Activated naive CD8-positive, alpha-beta T cell treated with anti-CD3 and anti-CD28 coated beads, Interleukin-2, amount 50 U/mL, for 16 hours (primary cell): ENCODE measurements around the gene ATP9A.
"Not testable (repeated sequence)": the region's sequence is repeated elsewhere in the genome, so short reads cannot be mapped to it uniquely, and the experiment has no call there.

Source experiments
- DNase-seq: peaks from one replicate; pipeline ENCODE4 v3.0.0-alpha.2; 2020; ENCODE audit warnings: low read depth, low spot score

ATP9A gene

DNA sequence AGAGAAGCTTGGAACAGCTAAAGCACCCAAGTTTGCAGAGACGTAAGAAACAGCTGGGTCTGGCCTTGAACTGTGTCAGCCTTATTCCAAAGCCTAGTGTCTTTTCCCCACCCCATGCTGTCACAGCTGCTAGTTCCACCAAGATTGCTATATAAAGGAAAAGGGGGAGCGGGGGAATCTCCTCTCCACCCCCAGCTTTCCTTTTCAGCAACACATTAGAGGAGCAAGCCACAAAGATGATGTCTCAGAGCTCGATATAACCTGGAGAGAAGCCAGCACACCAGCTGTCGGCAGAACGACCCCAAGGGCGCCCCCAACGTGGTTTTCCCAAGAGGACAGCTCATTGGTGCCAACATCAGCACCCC lies 36.5 kb downstream of the ATP9A start:
- DNase-seq = no peak

DNA sequence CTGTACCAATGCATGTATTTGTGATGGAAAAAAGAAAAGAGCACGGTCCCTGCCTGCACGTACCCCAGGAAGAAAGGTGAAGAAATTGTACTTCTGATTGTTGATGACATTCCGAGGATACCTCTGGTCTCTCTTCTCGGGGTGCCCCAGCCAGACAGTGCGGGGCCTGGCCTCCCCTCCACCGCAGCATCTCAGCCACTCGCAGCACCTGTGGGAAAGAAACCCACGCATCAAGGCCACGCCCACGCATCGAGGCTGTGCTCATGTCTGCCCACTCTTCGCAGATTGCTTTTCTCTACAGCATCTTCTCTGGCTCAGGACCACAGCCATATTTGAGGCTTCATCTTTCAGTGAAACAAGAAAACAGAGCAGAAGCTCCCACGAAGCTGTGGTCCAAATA lies 38.4 kb downstream of the ATP9A start:
- no peak for DNase-seq

DNA sequence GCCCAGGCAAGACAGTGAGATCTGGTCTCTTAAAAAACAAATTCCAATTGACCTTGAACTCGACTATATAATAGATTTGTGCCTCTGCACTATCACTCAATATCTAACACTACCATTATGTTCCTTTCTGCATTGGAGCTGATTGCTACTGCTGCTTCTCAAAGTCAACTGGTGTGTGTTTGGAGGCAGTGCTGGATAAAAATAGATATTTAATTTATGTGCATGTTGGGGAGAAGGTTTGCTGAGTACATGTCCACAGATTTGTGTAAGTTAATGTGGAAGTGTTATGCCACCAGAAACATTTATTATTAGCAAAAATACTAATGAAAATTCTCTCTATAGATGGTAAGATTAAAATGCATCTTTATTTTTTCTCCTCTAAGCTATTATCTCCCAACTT lies 39.5 kb downstream of the ATP9A start:
- DNase-seq = no peak

DNA sequence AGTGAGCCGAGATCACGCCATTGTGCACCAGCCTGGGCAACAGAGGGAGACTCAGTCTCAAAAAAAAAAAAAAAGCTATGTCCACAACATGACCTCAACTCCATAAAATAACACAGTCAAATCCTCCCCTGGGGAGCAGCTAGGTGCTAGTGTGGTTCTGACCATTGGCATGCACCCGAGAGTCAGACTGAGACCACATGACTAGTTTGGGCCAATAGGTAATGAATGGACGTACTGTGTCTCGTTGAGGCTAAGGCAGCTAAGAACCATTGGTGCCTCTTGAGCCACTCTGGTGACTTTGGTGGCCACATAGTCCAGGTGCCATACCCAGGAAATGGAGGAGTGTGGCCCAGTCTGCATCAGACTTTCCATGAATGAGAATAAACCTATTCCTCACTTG lies 40.3 kb downstream of the ATP9A start:
- DNase-seq = no peak

DNA sequence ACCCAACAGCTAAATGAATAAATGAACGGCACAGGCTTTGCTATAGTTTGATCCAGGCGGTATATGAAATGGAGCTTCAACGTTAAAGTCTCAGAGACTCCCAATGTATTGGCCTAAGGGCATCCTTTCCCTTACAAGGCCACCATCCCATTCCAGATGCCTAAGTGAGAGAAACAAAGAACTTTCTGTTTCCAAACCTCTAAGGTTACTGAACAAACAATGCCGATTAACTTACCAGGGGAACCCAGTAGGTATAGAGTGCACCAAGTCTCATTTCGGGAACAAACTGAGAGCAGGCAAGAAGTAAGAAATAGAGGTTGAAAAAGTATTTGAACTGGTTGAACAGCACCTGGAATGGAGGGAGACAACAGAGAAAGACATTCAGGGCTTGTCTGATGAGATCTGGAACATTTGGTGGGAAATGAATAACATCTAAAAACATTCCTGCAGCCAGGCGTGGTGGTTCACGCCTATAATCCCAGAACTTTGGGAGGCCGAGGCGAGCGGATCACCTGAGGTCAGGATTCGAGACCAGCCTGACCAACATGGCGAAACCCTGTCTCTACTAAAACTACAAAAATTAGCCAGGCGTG lies 42.5 kb downstream of the ATP9A start:
- DNase-seq = no peak

DNA sequence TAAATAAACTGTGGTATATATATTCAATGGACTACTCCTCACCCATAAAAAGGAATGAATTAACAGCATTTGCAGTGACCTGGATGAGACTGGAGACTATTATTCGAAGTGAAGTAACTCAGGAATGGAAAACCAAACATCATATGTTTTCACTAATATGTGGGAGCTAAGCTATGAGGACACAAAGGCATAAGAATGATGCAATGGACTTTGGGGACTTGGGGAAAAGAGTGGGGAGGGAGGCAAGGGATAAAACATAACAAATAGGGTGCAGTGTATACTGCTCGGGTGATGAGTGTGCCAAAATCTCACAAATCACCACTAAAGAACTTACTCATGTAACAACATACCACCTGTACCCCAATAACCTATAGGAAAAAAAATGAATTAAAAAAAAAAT lies 45.2 kb downstream of the ATP9A start:
- DNase-seq = not testable (repeated sequence)

DNA sequence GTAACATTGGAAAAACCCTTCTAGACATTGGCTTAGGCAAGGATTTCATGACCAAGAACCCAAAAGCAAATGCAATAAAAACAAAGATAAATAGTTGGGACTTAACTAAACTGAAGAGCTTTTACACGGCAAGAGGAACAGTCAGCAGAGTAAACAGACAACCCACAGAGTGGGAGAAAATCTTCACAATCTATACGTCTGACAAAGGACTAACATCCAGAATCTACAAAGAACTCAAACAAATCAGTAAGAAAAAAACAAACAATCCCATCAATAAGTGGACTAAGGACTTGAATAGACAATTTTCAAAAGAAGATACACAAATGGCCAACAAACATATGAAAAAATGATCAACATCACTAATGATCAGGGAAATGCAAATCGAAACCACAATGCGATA lies 45.9 kb downstream of the ATP9A start:
- not testable (repeated sequence) for DNase-seq

DNA sequence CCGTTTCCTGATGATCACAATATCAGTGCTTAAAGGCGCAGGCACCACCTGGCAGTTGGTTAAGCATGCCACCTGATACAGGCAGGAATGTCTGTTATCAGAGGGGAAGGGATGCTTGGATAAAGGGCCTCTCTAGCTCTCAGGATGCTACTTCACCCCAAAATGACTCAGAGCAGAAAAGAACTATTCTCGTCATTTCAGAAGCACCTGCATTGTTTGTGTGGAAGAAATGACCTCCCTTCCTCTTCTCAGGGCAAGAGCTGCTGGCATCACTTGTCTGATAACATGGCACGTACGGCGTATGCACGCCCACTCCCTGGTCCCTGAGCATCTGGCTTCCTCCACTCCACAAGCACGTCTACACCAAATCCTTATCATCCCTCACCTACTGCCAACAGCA lies 47.3 kb downstream of the ATP9A start:
- no peak for DNase-seq

DNA sequence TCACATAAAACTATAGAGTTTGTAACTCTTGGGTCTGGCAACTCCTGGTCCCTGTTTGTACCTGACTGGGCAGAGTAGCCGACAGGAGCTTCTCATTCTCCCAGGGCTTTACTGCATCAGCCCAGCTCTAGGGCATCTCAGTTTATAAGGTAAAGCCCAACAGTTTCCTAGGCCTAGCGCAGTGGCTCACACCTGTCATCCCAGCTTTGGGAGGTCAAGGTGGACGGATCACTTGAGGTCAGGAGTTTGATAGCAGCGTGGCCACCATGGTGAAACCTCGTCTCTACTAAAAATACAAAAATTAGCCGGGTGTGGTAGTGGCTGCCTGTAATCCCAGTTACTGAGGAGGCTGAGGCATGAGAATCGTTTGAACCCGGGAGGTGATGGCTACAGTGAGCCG lies 47.8 kb downstream of the ATP9A start:
- no peak for DNase-seq

DNA sequence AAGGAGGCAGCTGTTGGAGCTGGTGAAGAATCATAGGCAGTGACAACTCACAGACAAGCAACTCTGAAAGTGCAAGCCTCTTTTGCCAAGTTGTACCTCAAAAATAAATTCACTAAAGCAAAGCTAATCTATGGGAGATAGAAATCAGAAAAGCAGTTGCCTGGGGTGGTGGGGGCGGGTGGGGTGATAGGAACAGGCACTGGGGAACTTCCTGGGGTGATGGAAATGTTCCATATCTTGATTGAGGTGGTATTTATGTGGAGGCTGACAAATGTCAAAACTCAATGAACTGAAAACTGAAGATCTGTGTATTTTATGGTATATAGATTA lies 52.4 kb downstream of the ATP9A start:
- DNase-seq = no peak

DNA sequence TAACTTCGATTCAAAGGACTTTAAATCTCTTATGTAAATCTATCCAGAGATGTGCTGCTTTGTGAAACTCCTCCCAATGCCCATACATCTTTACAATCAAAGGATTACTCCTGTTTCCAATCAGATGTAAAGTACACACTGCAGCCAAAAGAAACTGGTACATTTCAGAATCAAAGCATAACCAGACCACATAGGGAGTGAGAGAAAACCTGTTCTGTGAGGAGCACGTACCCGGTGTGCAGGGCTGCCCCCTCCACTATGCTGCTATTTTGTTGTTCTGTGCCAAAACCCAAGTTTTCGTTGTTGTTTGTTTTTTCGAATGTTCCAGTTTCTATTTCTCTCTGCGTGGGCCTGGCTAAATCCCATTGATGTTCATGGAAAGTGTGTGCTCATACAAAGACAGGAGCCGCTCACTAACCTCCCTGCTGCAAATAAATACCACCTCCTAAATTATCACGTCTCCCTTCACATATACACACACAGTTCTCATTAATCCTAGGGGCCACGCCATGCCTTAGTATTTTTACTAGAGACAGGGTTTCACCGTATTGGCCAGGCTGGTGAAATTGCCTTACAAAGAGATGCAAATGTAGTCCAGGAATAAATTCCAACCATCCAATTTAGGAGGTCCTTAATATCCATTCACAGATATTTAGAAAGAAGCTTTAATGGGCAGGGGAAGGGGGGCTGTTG lies 52.9 kb downstream of the ATP9A start:
- DNase-seq = no peak

DNA sequence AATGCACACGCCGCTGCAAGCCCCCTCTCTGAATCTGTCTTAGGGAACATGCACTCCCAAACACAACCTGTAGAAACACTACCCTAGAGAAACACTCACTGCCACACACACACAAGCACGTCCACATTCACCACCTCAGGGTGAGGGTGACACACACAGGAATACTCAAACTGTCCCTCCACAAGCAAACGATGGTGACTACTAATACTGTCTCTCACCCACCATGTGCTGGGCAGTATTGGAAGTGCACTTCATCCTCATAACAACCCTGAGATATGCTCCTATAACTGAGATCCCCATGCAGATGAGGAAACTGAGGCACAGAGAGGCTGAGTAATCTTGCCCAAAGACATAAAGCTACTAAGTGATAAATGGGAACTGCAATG lies 55.0 kb downstream of the ATP9A start:
- no peak for DNase-seq

DNA sequence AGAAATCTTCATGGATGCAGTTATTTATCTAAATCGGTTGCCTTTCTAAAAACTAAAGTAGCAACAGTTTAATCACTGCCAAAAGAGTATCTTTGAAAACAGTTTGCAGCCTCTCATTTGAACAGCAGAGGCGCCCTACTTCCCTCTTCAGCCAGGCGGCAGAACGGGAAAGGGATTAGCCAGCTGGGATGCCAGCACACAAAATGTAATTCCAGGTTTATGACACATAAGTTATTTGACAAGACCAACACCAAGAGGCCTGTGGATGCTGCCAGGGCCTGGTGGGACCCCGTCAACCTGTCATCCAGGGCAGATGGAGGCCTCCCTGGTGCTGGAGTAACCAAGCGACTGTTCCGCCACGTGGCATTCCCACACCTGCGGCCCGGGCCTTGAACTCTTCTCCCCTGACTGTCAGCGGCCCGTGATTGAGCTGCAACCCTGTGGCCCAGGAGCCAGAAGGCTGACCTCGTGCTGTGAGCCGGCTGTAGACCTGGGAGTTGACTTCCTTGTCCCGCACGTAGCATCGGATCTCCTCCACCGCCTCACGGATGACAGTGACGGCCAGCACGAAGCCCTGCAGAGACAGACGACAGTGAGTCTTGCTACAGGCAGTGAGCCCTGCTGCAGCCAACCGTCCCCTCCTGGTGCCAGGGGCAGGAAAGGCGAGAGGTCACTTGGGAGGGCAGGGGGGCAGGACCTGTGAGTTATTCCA lies 55.5 kb downstream of the ATP9A start:
- no peak for DNase-seq

DNA sequence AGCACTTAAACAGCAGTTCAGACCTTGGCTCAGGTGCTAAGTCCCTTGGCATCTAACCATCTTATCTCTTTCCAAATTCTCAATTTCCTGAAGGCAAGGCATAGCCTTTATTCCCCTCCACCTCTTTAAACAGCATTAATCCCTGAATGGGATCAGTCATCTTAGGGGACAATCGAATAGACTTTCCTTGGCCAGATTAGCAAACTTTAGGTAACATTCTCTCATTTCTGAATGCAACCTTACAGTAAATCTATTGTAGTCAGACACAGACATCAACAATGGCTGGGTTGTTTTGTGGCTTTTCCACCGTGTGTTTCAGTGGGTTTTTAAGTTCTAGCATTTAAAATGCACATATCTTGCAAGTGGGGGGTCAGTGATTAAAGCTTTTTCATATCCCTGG lies 56.8 kb downstream of the ATP9A start:
- DNase-seq = no peak

DNA sequence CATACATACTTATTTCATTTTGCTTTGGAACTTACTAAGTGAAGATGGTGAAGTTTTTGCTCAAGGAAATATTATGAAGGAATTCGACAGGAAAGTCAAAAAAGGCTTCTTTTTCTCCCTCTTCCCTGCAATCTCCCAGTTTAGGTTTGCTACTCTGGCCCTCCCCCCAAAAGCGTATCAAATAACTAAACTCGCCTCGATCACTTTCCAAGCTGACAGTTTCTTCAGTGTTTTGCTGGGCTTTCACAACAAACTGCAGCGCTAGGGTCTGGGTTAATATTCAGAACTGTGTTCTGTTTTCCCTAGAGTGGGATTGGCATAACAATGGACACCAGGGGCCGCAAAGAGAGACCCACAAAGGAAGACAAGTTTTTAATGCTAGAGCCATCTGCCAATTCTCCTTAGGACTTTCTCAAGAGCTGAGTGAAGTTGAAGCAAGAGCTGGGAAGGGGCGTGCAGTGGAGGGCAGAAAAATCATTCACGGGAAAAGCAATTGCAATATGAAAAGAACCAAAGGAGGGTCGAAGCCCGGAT lies 57.8 kb downstream of the ATP9A start:
- DNase-seq = no peak

DNA sequence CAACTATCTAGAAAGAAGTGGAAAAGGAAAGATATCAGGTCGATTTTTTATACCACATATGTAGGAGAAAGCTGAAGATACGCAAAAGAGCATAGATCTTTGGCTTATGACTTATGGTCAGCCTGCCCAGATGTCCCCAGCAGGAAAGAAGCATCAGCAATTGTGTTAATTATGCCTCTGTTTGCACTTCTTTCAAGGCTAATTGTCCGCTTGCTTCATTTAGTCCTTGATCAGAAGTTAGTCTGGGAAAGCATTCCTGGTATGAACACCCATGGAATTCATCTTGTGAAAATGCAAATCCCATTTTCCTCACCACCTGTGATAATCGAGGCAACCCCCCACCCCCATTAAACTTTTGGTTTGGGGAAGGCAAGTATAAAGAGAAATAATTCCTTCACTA lies 62.8 kb downstream of the ATP9A start:
- DNase-seq = no peak

DNA sequence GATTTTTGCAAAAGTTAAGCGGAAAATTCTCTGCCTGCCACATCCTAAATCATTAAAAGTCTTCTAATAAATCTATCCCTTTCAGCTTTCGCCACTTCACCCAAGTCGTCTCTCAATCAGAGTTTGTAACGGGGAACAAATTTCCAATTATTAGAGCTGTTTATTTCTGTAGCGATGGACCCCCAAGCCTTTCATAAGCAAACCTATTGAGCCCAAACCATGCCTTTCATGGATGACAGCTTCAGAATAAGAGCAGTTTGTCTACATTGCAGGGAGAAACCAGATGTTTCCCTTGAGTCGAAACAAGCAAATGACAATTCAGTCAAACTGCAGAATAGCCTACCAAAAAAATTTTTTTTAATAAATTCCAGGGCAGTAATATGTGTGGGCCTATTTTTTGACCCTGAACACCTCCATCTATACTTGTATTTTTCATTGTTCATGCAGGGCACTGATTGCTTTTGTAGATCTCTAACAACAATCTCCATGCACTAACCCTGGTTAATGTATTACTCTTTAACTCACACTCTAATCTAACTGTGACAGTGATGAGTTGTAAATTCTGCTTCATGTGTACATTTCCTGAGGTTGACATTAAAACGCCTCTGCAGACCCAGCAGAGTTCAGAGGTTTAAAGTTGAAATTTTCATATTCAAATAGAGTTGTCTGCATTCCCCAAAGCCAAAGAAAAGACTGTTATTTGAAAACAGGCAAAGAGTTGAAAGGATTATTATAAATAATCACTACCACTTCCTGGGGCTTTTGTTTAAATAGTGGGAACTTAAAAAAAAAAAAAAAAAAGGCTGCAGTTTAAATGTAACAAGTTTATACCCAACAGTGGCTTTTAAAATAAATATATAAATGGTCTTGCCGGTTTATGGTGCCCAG lies 64.5 kb downstream of the ATP9A start:
- no peak for DNase-seq

DNA sequence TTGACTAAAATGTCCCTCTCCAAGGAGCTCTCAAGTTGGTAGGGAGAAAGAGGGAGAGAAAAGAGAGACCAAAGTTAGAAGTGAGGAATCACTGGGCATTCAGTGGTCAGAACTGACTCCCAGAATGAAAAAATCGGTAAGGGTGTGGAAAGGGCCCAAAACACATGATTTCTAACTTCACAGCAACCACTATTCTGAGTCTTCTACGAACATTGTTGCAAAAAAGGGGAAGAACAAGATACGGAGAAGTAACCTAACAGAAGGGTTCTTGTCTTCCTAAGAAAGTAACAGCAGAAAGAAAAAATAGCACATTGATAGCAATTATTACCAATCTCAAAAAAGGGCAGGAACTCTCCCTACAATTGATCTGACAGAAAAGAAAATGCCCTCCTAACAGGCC lies 65.6 kb downstream of the ATP9A start:
- DNase-seq = no peak

DNA sequence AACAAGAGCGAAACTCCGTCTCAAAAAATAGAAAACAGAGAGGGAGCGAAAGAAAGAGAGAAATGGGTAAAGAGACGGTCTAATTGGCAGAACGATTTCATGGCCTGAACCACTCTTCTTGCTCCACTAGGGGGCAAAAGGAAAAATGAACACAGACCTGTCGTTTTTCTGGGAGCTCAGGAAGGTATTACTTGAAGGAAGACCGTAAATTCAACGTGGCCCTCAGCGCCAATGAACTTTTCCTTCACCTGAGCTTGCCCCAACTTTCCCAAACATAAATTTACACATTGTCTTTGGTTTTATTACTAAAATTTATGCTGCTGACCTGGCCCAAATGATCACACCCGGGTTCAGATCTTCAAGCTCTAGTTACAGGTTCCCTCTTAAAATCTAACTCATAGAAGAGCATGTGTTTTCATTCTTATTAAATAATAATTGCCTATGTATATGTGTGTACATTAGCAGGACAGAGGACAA lies 67.3 kb downstream of the ATP9A start:
- DNase-seq = no peak

DNA sequence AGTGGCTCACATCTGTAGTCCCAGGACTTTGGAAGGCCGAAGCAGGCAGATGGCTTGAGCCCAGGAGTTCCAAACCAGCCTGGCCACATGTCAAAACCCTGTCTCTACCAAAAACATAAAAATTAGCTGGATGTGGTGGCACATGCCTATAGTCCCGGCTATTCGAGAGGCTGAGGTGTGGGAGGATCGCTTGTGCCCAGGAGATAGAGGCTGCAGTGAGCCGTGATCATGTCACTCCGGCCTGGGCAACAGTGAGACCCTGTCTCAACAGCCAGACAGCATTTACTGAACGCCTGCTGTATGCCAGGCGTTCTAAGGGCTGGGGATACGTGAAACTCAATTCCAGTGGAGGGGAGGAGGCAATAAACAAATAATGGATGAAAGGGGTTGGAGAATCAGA lies 69.9 kb downstream of the ATP9A start:
- no peak for DNase-seq

DNA sequence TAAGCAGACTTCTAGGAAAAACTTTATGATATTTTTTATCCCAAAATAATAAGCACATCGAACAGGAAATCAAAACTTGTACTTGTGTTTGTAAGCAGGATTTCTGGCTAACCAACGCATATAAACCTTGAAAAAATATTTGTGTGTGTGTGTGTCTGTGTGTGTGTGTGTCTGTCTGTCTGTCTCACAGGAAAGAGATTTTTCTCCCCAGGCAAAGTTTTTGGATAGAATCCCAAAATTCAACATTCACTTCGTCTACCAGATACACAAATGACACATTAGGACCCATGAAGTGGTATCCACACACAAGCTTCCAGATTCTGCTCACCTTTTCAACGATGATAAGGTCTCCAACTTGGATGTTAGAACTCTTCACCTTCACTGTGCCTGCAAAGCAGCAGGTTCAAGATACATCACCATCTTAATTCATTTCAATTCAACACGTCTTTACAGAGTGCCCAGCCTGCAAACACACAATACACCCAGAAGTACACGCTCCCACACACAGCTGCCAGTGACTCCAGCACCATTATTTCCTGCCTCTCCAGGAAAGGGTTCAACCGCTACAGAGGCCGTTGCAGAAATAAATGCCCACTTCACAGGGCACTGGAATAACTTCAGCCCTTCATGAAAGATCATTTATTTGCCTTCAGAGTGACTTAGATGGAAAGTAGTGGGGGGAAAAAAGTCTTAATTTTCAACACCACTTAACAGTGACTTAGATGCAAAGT lies 70.9 kb downstream of the ATP9A start:
- DNase-seq = no peak
